HepG2 (cell line): ENCODE results near the gene PKN2. TPM values are rescaled to one million over a fixed set of nuclear protein-coding genes. Genes with fewer than 3 reads are reported as not detected.

ENCODE experiments used
- ATAC-seq: fragments of 200-7000 bp; cut with Tn5 transposase; 3 replicates; pipeline ENCODE4 v1.9.1; 2020; ENCODE audit warnings: mild to moderate bottlenecking, moderate library complexity
- BruUV-seq: library from RNA; stranded (reverse); fragments of 400-500 nt; replicated peaks from 2 replicates; lab custom pipeline; 2021; lab: Mats Ljungman, UMichigan
- CTCF ChIA-PET: fragments of 300-600 bp; formaldehyde crosslinking; extraction: SDS; loops from one replicate; lab custom pipeline; 2021; ENCODE audit warnings: low total read pairs, inconsistent platforms, low intra/inter-chr PET ratio; lab: Yijun Ruan, JAX
- POLR2A ChIA-PET: fragments of 350-600 bp; sonication (Branson Sonifier 250); formaldehyde crosslinking; loops from one replicate; lab custom pipeline; 2020; ENCODE audit warnings: antibody characterized with exemption, inconsistent platforms; lab: Yijun Ruan, JAX
- DNase-seq: peaks from one replicate; pipeline ENCODE4 v3.0.0-alpha.2; 2015; ENCODE audit warnings: low spot score
- FAIRE-seq: peaks from 3 replicates; lab custom pipeline; 2011; peaks lifted over from hg19 to GRCh38; lab: Jason Lieb, UNC
- H2AFZ ChIP-seq: one replicate; pipeline ENCODE4 v1.6.1; 2011; ENCODE audit warnings: low read length, inconsistent platforms
- H3K27ac ChIP-seq: fragments of 300-600 bp; 3 replicates; pipeline ENCODE4 v1.8.0; 2011; ENCODE audit warnings: mixed run types, mild to moderate bottlenecking, mixed read lengths, low read length, inconsistent platforms; ENCODE audit not compliant: insufficient read depth; ENCODE audit errors: extremely low read length
- H3K27me3 ChIP-seq, 2 experiments: fragments of 200-600 bp in 1 of 2; 2 replicates in 1 of 2; 3 replicates in 1 of 2; pipeline versions ENCODE4 v1.6.0 to v1.8.0; 2011; ENCODE audit warnings: low read length in 2 of 2, mild to moderate bottlenecking in 2 of 2, moderate library complexity in 2 of 2, inconsistent platforms in 1 of 2; ENCODE audit not compliant: insufficient read depth in 2 of 2, control insufficient read depth in 1 of 2
- H3K36me3 ChIP-seq, 2 experiments: fragments of 200-600 bp in 1 of 2; replicated peaks in 1 of 2; 2 replicates in 1 of 2; 3 replicates in 1 of 2; pipeline versions ENCODE4 v1.5.1 to v1.8.0; 2011; ENCODE audit warnings: low read length in 2 of 2, inconsistent platforms in 1 of 2; ENCODE audit not compliant: insufficient read depth in 2 of 2, control insufficient read depth in 1 of 2
- H3K4me1 ChIP-seq: 2 replicates; pipeline ENCODE4 v1.5.1; 2012; ENCODE audit warnings: low read length, inconsistent platforms; ENCODE audit not compliant: insufficient read depth
- H3K4me2 ChIP-seq: 2 replicates; pipeline ENCODE4 v1.6.0; 2011; ENCODE audit warnings: low read depth, low read length, inconsistent platforms
- H3K4me3 ChIP-seq, 3 experiments: fragments of 200-600 bp in 1 of 3; sonication (generic), shearing (Covaris generic) in 1 of 3; replicated peaks in 1 of 3; 2 replicates each; pipeline ENCODE4 v1.5.1; 2011 to 2016; ENCODE audit warnings: low read length in 3 of 3, inconsistent platforms in 2 of 3, low read depth in 2 of 3, mild to moderate bottlenecking in 2 of 3, control low read depth in 1 of 3, mixed read lengths in 1 of 3; ENCODE audit not compliant: insufficient read depth in 1 of 3
- H3K79me2 ChIP-seq: one replicate; pipeline ENCODE4 v1.6.1; 2011; ENCODE audit warnings: low read length, inconsistent platforms; ENCODE audit not compliant: insufficient read depth
- H3K9ac ChIP-seq: 2 replicates; pipeline ENCODE4 v1.6.0; 2011; ENCODE audit warnings: mild to moderate bottlenecking, low read depth, low read length, inconsistent platforms; ENCODE audit not compliant: insufficient read depth
- H3K9me3 ChIP-seq: 2 replicates; pipeline ENCODE4 v1.5.1; 2012; ENCODE audit warnings: mild to moderate bottlenecking, low read length
- H4K20me1 ChIP-seq: 2 replicates; pipeline ENCODE4 v1.6.0; 2011; ENCODE audit warnings: inconsistent platforms, mild to moderate bottlenecking, low read length, moderate library complexity; ENCODE audit not compliant: insufficient read depth
- AKAP8 ChIP-seq: sonication (generic); formaldehyde crosslinking; IDR thresholded peaks from 2 replicates; pipeline ENCODE4 v1.5.1; 2020; ENCODE audit warnings: mild to moderate bottlenecking, missing genetic modification reagents
- ATF7 ChIP-seq, 2 experiments: fragments of 450-650 bp in 1 of 2; sonication (generic) in 1 of 2; formaldehyde crosslinking in 1 of 2; IDR thresholded peaks; 2 replicates each; pipeline versions ENCODE4 v1.4.0 to v1.6.1; 2016 to 2020; ENCODE audit warnings: antibody characterized with exemption in 1 of 2, mild to moderate bottlenecking in 1 of 2, missing genetic modification reagents in 1 of 2
- FOXJ3 ChIP-seq: sonication (generic); formaldehyde crosslinking; IDR thresholded peaks from 2 replicates; pipeline ENCODE4 v1.4.0; 2020; ENCODE audit warnings: missing genetic modification reagents, mild to moderate bottlenecking, borderline replicate concordance
- FOXP1 ChIP-seq, 2 experiments: fragments of 450-650 bp in 1 of 2; IDR thresholded peaks; 2 replicates each; pipeline ENCODE4 v1.6.1; 2017 to 2018; ENCODE audit warnings: antibody characterized with exemption in 1 of 2
- KLF9 ChIP-seq: IDR thresholded peaks from 2 replicates; pipeline ENCODE4 v1.6.1; 2016; ENCODE audit warnings: low read depth
- NONO ChIP-seq, 2 experiments: fragments of 450-650 bp in 1 of 2; sonication (generic) in 1 of 2; formaldehyde crosslinking in 1 of 2; IDR thresholded peaks in 1 of 2; conservative IDR thresholded peaks in 1 of 2; 2 replicates each; pipeline versions ENCODE4 v1.6.1 to v1.8.0; 2017 to 2022; ENCODE audit warnings: mild to moderate bottlenecking in 1 of 2, missing genetic modification reagents in 1 of 2, moderate library complexity in 1 of 2
- ONECUT2 ChIP-seq: sonication (generic); formaldehyde crosslinking; IDR thresholded peaks from 2 replicates; pipeline ENCODE4 v1.4.0; 2020; ENCODE audit warnings: missing genetic modification reagents
- PPARG ChIP-seq: conservative IDR thresholded peaks from 2 replicates; pipeline ENCODE4 v1.6.1; 2016; ENCODE audit warnings: missing biosample characterization, missing genetic modification reagents
- RFX1 ChIP-seq: fragments of 450-650 bp; IDR thresholded peaks from 2 replicates; pipeline ENCODE4 v1.6.1; 2017
- SAP130 ChIP-seq: IDR thresholded peaks from 2 replicates; pipeline ENCODE4 v1.6.1; 2016; ENCODE audit warnings: low read depth
- TRIM24 ChIP-seq: sonication (generic); formaldehyde crosslinking; IDR thresholded peaks from 2 replicates; pipeline ENCODE4 v1.8.0; 2022; ENCODE audit warnings: mild to moderate bottlenecking, missing genetic modification reagents
- ZEB1 ChIP-seq: IDR thresholded peaks from 2 replicates; pipeline ENCODE4 v1.6.1; 2012; ENCODE audit warnings: mild to moderate bottlenecking, low read depth, inconsistent platforms; ENCODE audit not compliant: insufficient replicate concordance
- ZFP36L1 ChIP-seq: sonication (generic); formaldehyde crosslinking; IDR thresholded peaks from 2 replicates; pipeline ENCODE4 v1.8.0; 2022; ENCODE audit warnings: mild to moderate bottlenecking, missing genetic modification reagents, moderate library complexity
- ZNF235 ChIP-seq: sonication (generic); formaldehyde crosslinking; IDR thresholded peaks from 2 replicates; pipeline ENCODE4 v1.8.1; 2023; ENCODE audit warnings: mild to moderate bottlenecking, missing genetic modification reagents, borderline replicate concordance
- ZNF547 ChIP-seq: sonication (generic); formaldehyde crosslinking; IDR thresholded peaks from 2 replicates; pipeline ENCODE4 v1.5.1; 2020; ENCODE audit warnings: mild to moderate bottlenecking, missing genetic modification reagents
- ZNF557 ChIP-seq: sonication (generic); formaldehyde crosslinking; IDR thresholded peaks from 2 replicates; pipeline ENCODE4 v1.4.0; 2020; ENCODE audit warnings: missing genetic modification reagents
- ZNF605 ChIP-seq: sonication (generic); formaldehyde crosslinking; IDR thresholded peaks from 2 replicates; pipeline ENCODE4 v1.8.0; 2022; ENCODE audit warnings: mild to moderate bottlenecking, missing genetic modification reagents
- ZNF674 ChIP-seq: sonication (generic); formaldehyde crosslinking; IDR thresholded peaks from 2 replicates; pipeline ENCODE4 v1.5.0; 2020; ENCODE audit warnings: low read depth, mild to moderate bottlenecking, missing genetic modification reagents
- ZNF724P ChIP-seq: sonication (generic); formaldehyde crosslinking; IDR thresholded peaks from 2 replicates; pipeline ENCODE4 v1.8.0; 2022; ENCODE audit warnings: missing genetic modification reagents, borderline replicate concordance
- ZNF772 ChIP-seq: sonication (generic); formaldehyde crosslinking; IDR thresholded peaks from 2 replicates; pipeline ENCODE4 v1.5.0; 2020; ENCODE audit warnings: mild to moderate bottlenecking, missing genetic modification reagents
- WGBS: methylation state at CpG from one replicate; pipeline ENCODE4 v1.1.6; 2017; ENCODE audit warnings: low lambda C conversion rate; 5-methylcytosine and 5-hydroxymethylcytosine counted together
- in situ Hi-C: cut with HindIII; loops from 2 replicates; pipeline ENCODE4 v1.10.0; 2017; ENCODE audit warnings: low pct_unique_long_range_greater_than_20kb; ENCODE audit not compliant: extremely low pct_ligation_motif_present
- intact Hi-C: fragments of 100-400 bp; cut with micrococcal nuclease; formaldehyde crosslinking; loops from one replicate; pipeline ENCODE4 v1.10.0; 2022; ENCODE audit not compliant: unreplicated experiment
- polyA plus RNA-seq, 8 experiments: library from polyadenylated mRNA; depleted of rRNA in 3 of 8; stranded (reverse) in 7 of 8; unstranded in 1 of 8; fragments of >200 nt; fragmentation: Illumina TruSeq in 4 of 8; extraction: Trizol in 4 of 8; gene quantifications; 2 replicates each; pipeline versions ENCODE4 v1.2.1 to v1.2.3, GENCODE V29; 2011 to 2016; ENCODE audit warnings: low read depth in 4 of 8, missing spikeins in 1 of 8, mixed read lengths in 1 of 8; ENCODE audit not compliant: insufficient read depth in 1 of 8
- total RNA-seq, 5 experiments: library from RNA; depleted of rRNA; stranded (reverse); fragments of >200 nt; fragmentation: Illumina TruSeq; extraction: Trizol; gene quantifications; 2 replicates each; pipeline ENCODE4 v1.2.3, GENCODE V29; 2016; ENCODE audit warnings: low read depth in 1 of 5
- TF ChIP-seq, protein P1 (sequence below): sonication (generic); formaldehyde crosslinking; IDR thresholded peaks from 2 replicates; pipeline ENCODE4 v1.4.0; 2020; ENCODE audit warnings: mild to moderate bottlenecking, missing genetic modification reagents
- TF ChIP-seq, protein P2 (sequence below): sonication (generic); formaldehyde crosslinking; IDR thresholded peaks from 2 replicates; pipeline ENCODE4 v1.5.0; 2020; ENCODE audit warnings: mild to moderate bottlenecking, missing genetic modification reagents, moderate library complexity

PKN2 gene
- total and polyA plus RNA-seq, 2 of the 13 experiments (the other 11 are each of a cell fraction or from before 2014, with no cell fraction given) = 17.0 to 29.4 TPM

DNA sequence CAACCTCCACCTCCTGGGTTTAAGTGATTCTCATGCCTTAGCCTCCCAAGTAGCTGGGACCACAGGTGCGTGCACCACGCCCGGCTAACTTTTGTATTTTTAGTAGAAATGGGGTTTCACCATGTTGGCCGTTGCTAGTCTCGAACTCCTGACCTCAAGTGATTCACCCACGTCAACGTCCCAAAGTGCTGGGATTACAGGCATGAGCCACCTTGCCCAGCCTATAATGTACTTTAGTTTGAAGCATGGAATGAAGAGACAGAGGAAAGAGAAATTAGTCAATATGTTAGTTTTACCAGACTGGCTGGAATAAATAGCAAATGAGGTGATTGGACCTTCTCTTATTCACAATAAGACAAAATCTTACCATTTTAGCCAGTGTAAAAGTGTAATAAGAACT lies 118.3 kb downstream of the PKN2 start (continued):
- TF ChIP-seq PPARG (CRISPR knock-in tag) = no peak
- TF ChIP-seq ONECUT2 (CRISPR knock-in tag) = no peak
- TF ChIP-seq AKAP8 (CRISPR knock-in tag) = no peak
- TF ChIP-seq, protein P1, sequence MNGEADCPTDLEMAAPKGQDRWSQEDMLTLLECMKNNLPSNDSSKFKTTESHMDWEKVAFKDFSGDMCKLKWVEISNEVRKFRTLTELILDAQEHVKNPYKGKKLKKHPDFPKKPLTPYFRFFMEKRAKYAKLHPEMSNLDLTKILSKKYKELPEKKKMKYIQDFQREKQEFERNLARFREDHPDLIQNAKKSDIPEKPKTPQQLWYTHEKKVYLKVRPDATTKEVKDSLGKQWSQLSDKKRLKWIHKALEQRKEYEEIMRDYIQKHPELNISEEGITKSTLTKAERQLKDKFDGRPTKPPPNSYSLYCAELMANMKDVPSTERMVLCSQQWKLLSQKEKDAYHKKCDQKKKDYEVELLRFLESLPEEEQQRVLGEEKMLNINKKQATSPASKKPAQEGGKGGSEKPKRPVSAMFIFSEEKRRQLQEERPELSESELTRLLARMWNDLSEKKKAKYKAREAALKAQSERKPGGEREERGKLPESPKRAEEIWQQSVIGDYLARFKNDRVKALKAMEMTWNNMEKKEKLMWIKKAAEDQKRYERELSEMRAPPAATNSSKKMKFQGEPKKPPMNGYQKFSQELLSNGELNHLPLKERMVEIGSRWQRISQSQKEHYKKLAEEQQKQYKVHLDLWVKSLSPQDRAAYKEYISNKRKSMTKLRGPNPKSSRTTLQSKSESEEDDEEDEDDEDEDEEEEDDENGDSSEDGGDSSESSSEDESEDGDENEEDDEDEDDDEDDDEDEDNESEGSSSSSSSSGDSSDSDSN (CRISPR knock-in tag) = no peak
- no peak for TF ChIP-seq ZNF772 (CRISPR knock-in tag)
- TF ChIP-seq SAP130 (CRISPR knock-in tag) = no peak
- no peak for TF ChIP-seq ZNF605
- TF ChIP-seq KLF9 (CRISPR knock-in tag) = no peak
- TF ChIP-seq, protein P2, sequence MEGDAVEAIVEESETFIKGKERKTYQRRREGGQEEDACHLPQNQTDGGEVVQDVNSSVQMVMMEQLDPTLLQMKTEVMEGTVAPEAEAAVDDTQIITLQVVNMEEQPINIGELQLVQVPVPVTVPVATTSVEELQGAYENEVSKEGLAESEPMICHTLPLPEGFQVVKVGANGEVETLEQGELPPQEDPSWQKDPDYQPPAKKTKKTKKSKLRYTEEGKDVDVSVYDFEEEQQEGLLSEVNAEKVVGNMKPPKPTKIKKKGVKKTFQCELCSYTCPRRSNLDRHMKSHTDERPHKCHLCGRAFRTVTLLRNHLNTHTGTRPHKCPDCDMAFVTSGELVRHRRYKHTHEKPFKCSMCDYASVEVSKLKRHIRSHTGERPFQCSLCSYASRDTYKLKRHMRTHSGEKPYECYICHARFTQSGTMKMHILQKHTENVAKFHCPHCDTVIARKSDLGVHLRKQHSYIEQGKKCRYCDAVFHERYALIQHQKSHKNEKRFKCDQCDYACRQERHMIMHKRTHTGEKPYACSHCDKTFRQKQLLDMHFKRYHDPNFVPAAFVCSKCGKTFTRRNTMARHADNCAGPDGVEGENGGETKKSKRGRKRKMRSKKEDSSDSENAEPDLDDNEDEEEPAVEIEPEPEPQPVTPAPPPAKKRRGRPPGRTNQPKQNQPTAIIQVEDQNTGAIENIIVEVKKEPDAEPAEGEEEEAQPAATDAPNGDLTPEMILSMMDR = no peak
- TF ChIP-seq NONO (IDR thresholded peaks at IDR 0.05) = no peak
- TF ChIP-seq NONO (CRISPR knock-in tag; conservative IDR thresholded peaks at IDR 0.05) = no peak
- no peak for TF ChIP-seq TRIM24

DNA sequence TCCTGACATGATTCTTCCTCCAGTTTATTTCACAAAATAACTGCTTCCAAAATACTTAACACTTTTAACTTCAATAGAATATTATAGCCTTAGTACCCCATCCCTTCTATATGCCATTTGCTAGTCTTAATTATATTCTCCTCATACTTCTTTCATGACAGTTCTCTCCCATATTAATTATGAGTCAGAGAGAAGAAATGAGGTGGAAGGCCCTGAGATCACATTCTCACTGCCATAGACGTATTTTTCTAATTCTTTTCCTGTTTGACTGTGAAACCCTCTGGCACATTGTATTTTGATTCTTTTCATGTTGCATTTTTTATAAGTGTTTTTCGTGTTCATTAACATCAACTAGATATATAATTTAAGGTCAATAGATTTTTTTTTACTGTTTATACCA lies 118.9 kb downstream of the PKN2 start:
- in situ Hi-C loops (no loop called here), intact Hi-C loops (no loop called here)
- H3K79me2 ChIP-seq = no peaks in the 10 kb centered on the region
- TF ChIP-seq RFX1 = no peak
- TF ChIP-seq FOXP1 (IDR thresholded peaks at IDR 0.05) = no peak
- no peak for TF ChIP-seq FOXP1 (CRISPR knock-in tag; IDR thresholded peaks at IDR 0.05)
- no peak for TF ChIP-seq ZNF235 (CRISPR knock-in tag)
- TF ChIP-seq ZNF557 (CRISPR knock-in tag) = no peak
- no peak for TF ChIP-seq ATF7 (IDR thresholded peaks at IDR 0.05)
- no peak for TF ChIP-seq ATF7 (CRISPR knock-in tag; IDR thresholded peaks at IDR 0.05)
- no peak for TF ChIP-seq ZNF547 (CRISPR knock-in tag)
- TF ChIP-seq FOXJ3 = no peak
- no peak for TF ChIP-seq ZEB1
- TF ChIP-seq ZFP36L1 (CRISPR knock-in tag) = no peak
- TF ChIP-seq ZNF674 (CRISPR knock-in tag) = no peak
- no peak for TF ChIP-seq ZNF724P (CRISPR knock-in tag)
- POLR2A ChIA-PET = no interaction called here
- no TSS peak for BruUV-seq
- H3K36me3 ChIP-seq = peaks cover 6 to 33% of the 10 kb centered on the region in 2 experiments
- no peak overlapping the region for H3K9ac ChIP-seq
- FAIRE-seq (no peak), ATAC-seq (no peak), DNase-seq (no peak)
- no peaks in the 10 kb centered on the region for H3K4me1 ChIP-seq
- no peaks in the 10 kb centered on the region for H3K9me3 ChIP-seq
- H3K27me3 ChIP-seq = no peaks in the 10 kb centered on the region
- 95% methylated on average over 2 of the region's 2 CpGs for WGBS
- H3K4me3 ChIP-seq = no peak overlapping the region
- H3K27ac ChIP-seq = no peak overlapping the region
- H3K4me2 ChIP-seq = no peak overlapping the region
- H4K20me1 ChIP-seq = no peaks in the 10 kb centered on the region
- CTCF ChIA-PET = no interaction called here
- H2AFZ ChIP-seq = no peak overlapping the region
